ENCODE data around the gene USH2A. TPM values are rescaled to one million over a fixed set of nuclear protein-coding genes. Genes with fewer than 3 reads are reported as not detected.

Gene USH2A
- total and polyA plus RNA-seq, 12 donors = 0.03 to 1.9 (median 0.16) TPM; not detected in 3

DNA sequence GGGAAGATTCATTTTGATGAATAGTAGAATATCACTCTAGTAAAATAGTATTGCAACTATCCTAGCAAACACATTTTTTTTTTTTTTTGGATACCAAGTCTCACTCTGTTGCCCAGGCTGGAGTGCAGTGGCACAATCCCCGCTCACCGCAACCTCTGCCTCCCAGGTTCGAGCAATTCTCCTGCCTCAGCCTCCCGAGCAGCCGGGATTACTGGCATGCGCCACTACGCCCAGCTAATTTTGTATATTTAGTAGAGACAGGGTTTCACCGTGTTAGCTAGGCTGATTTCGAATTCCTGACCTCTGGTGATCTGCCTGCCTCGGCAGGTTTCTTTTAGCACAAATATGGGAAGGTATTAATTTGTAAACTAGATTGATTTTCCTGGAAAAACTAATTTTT lies 822.4 kb downstream of the USH2A start:
- no peak for DNase-seq
- no peak overlapping the region for H3K4me3 ChIP-seq
- no peaks in the 10 kb centered on the region for H3K9me3 ChIP-seq (replicated peaks in 1 of 3)
- intact Hi-C loops (cut with DNase I) = no loop called here
- no peak overlapping the region for H3K27ac ChIP-seq
- 96 to 97% (median 96%) methylated on average over 10 of the region's 10 CpGs for WGBS, 4 donors
- no peak for TF ChIP-seq POLR2A (IDR thresholded peaks at IDR 0.05)
- TF ChIP-seq, protein P1, sequence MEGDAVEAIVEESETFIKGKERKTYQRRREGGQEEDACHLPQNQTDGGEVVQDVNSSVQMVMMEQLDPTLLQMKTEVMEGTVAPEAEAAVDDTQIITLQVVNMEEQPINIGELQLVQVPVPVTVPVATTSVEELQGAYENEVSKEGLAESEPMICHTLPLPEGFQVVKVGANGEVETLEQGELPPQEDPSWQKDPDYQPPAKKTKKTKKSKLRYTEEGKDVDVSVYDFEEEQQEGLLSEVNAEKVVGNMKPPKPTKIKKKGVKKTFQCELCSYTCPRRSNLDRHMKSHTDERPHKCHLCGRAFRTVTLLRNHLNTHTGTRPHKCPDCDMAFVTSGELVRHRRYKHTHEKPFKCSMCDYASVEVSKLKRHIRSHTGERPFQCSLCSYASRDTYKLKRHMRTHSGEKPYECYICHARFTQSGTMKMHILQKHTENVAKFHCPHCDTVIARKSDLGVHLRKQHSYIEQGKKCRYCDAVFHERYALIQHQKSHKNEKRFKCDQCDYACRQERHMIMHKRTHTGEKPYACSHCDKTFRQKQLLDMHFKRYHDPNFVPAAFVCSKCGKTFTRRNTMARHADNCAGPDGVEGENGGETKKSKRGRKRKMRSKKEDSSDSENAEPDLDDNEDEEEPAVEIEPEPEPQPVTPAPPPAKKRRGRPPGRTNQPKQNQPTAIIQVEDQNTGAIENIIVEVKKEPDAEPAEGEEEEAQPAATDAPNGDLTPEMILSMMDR (IDR thresholded peaks at IDR 0.05) = no peak
- peaks cover 0 to 8% of the 10 kb centered on the region in 2 donors for H3K36me3 ChIP-seq (replicated peaks in 1 of 2)
- peaks cover 0 to 20% of the 10 kb centered on the region in 2 donors for H3K4me1 ChIP-seq (replicated peaks in 1 of 2)
- no peaks in the 10 kb centered on the region for H3K27me3 ChIP-seq

DNA sequence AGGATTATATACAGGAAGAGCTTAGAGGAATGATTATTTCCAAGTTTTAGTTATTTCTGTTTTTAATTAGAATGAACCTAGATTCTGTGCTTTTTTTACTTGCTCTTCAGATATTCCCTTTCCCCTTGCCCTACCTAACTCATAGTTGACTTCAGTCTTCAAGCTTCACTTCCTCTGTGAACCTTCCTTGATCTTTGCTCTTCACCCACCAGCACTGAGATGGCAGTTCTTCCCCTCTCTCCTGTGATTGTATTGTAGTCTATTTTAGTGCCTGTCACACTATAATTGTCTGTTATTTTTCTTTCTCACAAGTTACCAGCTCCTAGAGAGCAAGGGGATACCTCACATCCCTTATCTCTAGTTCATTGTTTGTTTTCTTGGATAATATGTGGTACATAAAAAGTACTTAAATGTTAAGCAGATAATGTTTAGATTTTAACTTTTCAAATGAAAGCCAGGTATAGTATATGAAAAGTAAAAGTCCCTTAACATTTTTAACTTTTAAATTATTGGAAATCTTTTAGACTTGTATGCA lies 822.9 kb downstream of the USH2A start:
- no peak for DNase-seq
- no peak overlapping the region for H3K27ac ChIP-seq
- H3K4me1 ChIP-seq (replicated peaks in 1 of 2) = peaks cover 0 to 20% of the 10 kb centered on the region in 2 donors
- TF ChIP-seq, protein P1 (IDR thresholded peaks at IDR 0.05) = no peak
- no peak for TF ChIP-seq POLR2A (IDR thresholded peaks at IDR 0.05)
- intact Hi-C loops (cut with DNase I) = no loop called here
- peaks cover 0 to 8% of the 10 kb centered on the region in 2 donors for H3K36me3 ChIP-seq (replicated peaks in 1 of 2)
- no peak overlapping the region for H3K4me3 ChIP-seq
- no peaks in the 10 kb centered on the region for H3K9me3 ChIP-seq (replicated peaks in 1 of 3)
- H3K27me3 ChIP-seq = no peaks in the 10 kb centered on the region

DNA sequence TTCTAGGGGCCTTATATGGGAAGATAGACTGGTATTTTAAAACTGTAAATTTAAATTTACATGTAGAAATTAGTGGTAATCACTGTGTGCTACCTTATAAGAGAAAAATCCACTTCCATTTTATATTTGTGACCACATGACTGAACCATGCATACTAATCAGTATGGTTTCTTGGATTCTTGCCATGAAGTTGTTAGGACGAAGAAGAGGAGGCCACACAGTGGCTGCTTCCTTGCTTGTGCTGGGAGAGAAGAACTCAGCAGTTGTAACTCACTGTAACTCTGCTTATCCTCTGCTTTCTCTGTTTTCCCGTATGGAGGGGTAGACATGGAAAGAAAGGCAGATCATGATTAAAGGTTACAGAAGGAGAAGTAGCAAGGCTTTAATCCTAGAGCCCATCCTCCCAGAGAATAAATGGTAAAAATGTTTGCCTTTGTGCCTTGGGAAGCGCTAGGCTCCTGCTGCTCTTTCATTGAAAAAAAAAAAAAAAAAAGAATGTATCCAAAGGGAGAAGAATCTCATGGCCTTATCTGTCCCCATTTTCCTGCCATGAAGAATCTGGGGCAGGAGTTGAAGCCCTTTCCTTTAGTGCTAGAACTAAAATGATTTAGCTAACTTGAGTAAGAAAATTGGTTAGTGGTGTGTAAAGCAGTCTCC lies 823.7 kb downstream of the USH2A start:
- Histone ChIP-seq H3K27ac (peak overlapping the region in 1 of 5 donors; percentile 38), H3K36me3 (replicated peaks in 1 of 2) (peaks cover 0 to 8% of the 10 kb centered on the region in 2 donors), H3K27me3 (no peaks in the 10 kb centered on the region), H3K4me1 (replicated peaks in 1 of 2) (peaks cover 0 to 20% of the 10 kb centered on the region in 2 donors), H3K4me3 (no peak overlapping the region), H3K9me3 (replicated peaks in 1 of 3) (no peaks in the 10 kb centered on the region)
- 48 to 61% (median 55%) methylated on average over 3 of the region's 3 CpGs for WGBS, 4 donors
- intact Hi-C loops (cut with DNase I) = no loop called here
- TF ChIP-seq, protein P1 (IDR thresholded peaks at IDR 0.05) = no peak
- TF ChIP-seq POLR2A (IDR thresholded peaks at IDR 0.05) = no peak
- DNase-seq = no peak

DNA sequence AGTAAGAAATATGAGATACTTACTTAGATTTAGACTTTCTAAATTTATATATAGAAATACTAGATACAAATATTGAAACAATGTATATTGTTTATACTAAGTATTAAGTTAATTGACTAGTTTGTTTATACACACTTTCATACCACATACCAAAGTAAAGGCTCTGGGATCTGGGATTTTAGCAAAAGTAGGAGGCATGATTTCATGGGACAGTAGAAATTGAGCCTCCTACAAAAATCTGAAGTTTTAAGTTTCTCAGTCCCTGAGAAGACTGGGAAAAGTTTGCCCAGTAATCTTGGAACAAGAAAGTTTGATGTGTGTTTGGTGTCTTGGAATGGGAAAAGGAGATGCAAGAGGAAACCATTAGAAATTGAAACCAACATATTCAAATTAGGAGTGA lies 825.3 kb downstream of the USH2A start:
- H3K27ac ChIP-seq = no peak overlapping the region
- no peak for DNase-seq
- H3K27me3 ChIP-seq = no peaks in the 10 kb centered on the region
- no peak for TF ChIP-seq POLR2A (IDR thresholded peaks at IDR 0.05)
- TF ChIP-seq, protein P1 (IDR thresholded peaks at IDR 0.05) = no peak
- no peaks in the 10 kb centered on the region for H3K9me3 ChIP-seq (replicated peaks in 1 of 3)
- H3K4me3 ChIP-seq = no peak overlapping the region
- H3K4me1 ChIP-seq (replicated peaks in 1 of 2) = peaks cover 0 to 32% of the 10 kb centered on the region in 2 donors
- H3K36me3 ChIP-seq (replicated peaks in 1 of 2) = peaks cover 0 to 8% of the 10 kb centered on the region in 2 donors
- intact Hi-C loops (cut with DNase I) = no loop called here

Measured in adrenal gland (tissue), 12 donors.